ENCODE results near the gene WDR87. TPM values are rescaled to one million over a fixed set of nuclear protein-coding genes. Genes with fewer than 3 reads are reported as not detected.

Gene WDR87
- total and polyA plus RNA-seq, 10 of the 15 experiments (the other 5 are each of a cell fraction or from before 2014, with no cell fraction given), result not detected

GRCh38 chr19:37943480-37943879 is 37.1 kb upstream of the WDR87 start (continued):
- no peak for TF ChIP-seq CTCF (IDR thresholded peaks at IDR 0.05 in 2 of 3, conservative IDR thresholded peaks at IDR 0.05 in 1 of 3; ENCODE audit: control insufficient read depth in 2 of 3, extremely low read depth in 1 of 3, insufficient read depth in 1 of 3, low read depth in 3 of 3, low read length in 3 of 3)
- TF ChIP-seq SP1 (IDR thresholded peaks at IDR 0.05; ENCODE audit: low read depth, low read length), result no peak
- no peak for TF ChIP-seq POU2F2 (IDR thresholded peaks at IDR 0.05; ENCODE audit: borderline replicate concordance, low read depth, low read length)
- no peak for TF ChIP-seq BCL11A (IDR thresholded peaks at IDR 0.05; ENCODE audit: low read depth, low read length)
- no peak for TF ChIP-seq RAD21 (IDR thresholded peaks at IDR 0.05; ENCODE audit: insufficient read depth, low read depth, low read length)

GRCh38 chr19:37942516-37942902 is 36.1 kb upstream of the WDR87 start:
- H3K36me3 ChIP-seq (ENCODE audit: control insufficient read depth in 2 of 2, insufficient read depth in 2 of 2, low read length in 1 of 2), result peaks cover 5 to 19% of the 10 kb centered on the region in 2 experiments; a peak in 3 of 4 replicates
- ChIA-PET CTCF (interaction anchor here (0.7 kb wide), 1 partner anchor 46 kb away, joined by 3 read pairs; no protein-coding TSS in a partner anchor), SMC1A (ENCODE audit: uncharacterized antibody, unreplicated experiment) (interaction anchor here (0.6 kb wide), 1 partner anchor 61 kb away, joined by 3 read pairs; no protein-coding TSS in a partner anchor), POLR2A (interaction anchor here (1.4 kb wide), 1 partner anchor 11 kb away, joined by 3 read pairs; no protein-coding TSS in a partner anchor), RAD21 (ENCODE audit: unreplicated experiment) (no interaction called here)
- no peaks in the 10 kb centered on the region for H3K27me3 ChIP-seq (replicated peaks in 1 of 2; ENCODE audit: control insufficient read depth in 2 of 2, insufficient read depth in 2 of 2, low read length in 1 of 2)
- FAIRE-seq (no peak), DNase-seq (ENCODE audit: low read depth, low spot score) (no peak), ATAC-seq (no peak)
- H4K20me1 ChIP-seq (ENCODE audit: control insufficient read depth, insufficient read depth), result no peaks in the 10 kb centered on the region; the same call in 1 of the 2 replicates
- no peak overlapping the region for H3K4me2 ChIP-seq (ENCODE audit: control insufficient read depth, insufficient read depth)
- no TSS peak for BruUV-seq (replicated peaks)
- peaks cover 2% of the 10 kb centered on the region; the same call in 1 of the 3 replicates for H3K9me3 ChIP-seq (replicated peaks; ENCODE audit: control insufficient read depth, insufficient read depth, low read length)
- 95% methylated on average over 4 of the region's 6 CpGs for WGBS (ENCODE audit: insufficient coverage, insufficient replicate concordance, low lambda C conversion rate, missing lambda C conversion rate)
- H3K79me2 ChIP-seq (ENCODE audit: control insufficient read depth, insufficient read depth, low read length), result peaks cover 53% of the 10 kb centered on the region
- no peaks in the 10 kb centered on the region for H3K4me1 ChIP-seq (ENCODE audit: control insufficient read depth, insufficient read depth, low read length)
- no peak overlapping the region for H3K4me3 ChIP-seq
- intact Hi-C loops (cut with micrococcal nuclease; ENCODE audit: unreplicated experiment) (no loop called here), in situ Hi-C loops (cut with MboI) (no loop called here)
- no peak overlapping the region for H3K9ac ChIP-seq (ENCODE audit: control insufficient read depth, insufficient read depth, low read length)
- H3K27ac ChIP-seq (ENCODE audit: control insufficient read depth, insufficient read depth), result no peak overlapping the region
- no peak overlapping the region for H2AFZ ChIP-seq (ENCODE audit: control insufficient read depth, low read depth, low read length)
- TF ChIP-seq BHLHE40 (IDR thresholded peaks at IDR 0.05; ENCODE audit: borderline replicate concordance in 1 of 2, low read depth in 2 of 2, low read length in 1 of 2) (no peak), BCL11A (IDR thresholded peaks at IDR 0.05; ENCODE audit: low read depth, low read length) (no peak), ZNF687 (IDR thresholded peaks at IDR 0.05) (no peak), STAT3 (IDR thresholded peaks at IDR 0.05; ENCODE audit: low read depth, low read length) (no peak), HSF1 (IDR thresholded peaks at IDR 0.05; ENCODE audit: low read depth, low read length) (no peak), ZZZ3 (IDR thresholded peaks at IDR 0.05; ENCODE audit: control insufficient read depth, insufficient read length, low read depth) (no peak), MTA2 (IDR thresholded peaks at IDR 0.05; ENCODE audit: low read depth) (no peak), RAD51 (IDR thresholded peaks at IDR 0.05) (no peak), RELB (IDR thresholded peaks at IDR 0.05; ENCODE audit: low read depth) (no peak)
